Esophagus squamous epithelium (tissue), 5 donors: ENCODE results near the gene DGKB. TPM values are rescaled to one million over a fixed set of nuclear protein-coding genes. Genes with fewer than 3 reads are reported as not detected.

Experiments used
- DNase-seq: peaks from one replicate; lab custom pipeline; 2025; lab: John Stamatoyannopoulos, UW
- H3K27ac ChIP-seq, 4 donors: fragments of 200-600 bp; sonication (generic); one replicate each; pipeline ENCODE4 v1.5.1; 2016 to 2019; ENCODE audit warnings: mild to moderate bottlenecking in 1 of 4
- H3K27me3 ChIP-seq, 4 donors: fragments of 200-600 bp; sonication (generic); 1 replicate in 3 of 4; 2 replicates in 1 of 4; pipeline versions ENCODE4 v1.5.1 to v1.6.0; 2017 to 2021; ENCODE audit warnings: antibody characterized with exemption in 1 of 4
- H3K36me3 ChIP-seq, 3 donors: fragments of 200-600 bp; sonication (generic); one replicate each; pipeline ENCODE4 v1.5.1; 2016 to 2019
- H3K4me1 ChIP-seq, 3 donors: fragments of 200-600 bp; sonication (generic); one replicate each; pipeline ENCODE4 v1.5.1; 2017 to 2019
- H3K4me3 ChIP-seq, 4 donors: fragments of 200-600 bp; sonication (generic); 1 replicate in 3 of 4; 2 replicates in 1 of 4; pipeline ENCODE4 v1.5.1; 2016 to 2019; ENCODE audit warnings: mild to moderate bottlenecking in 2 of 4, moderate library complexity in 1 of 4
- H3K9me3 ChIP-seq, 3 donors: fragments of 200-600 bp; sonication (generic); one replicate each; pipeline ENCODE4 v1.5.1; 2016 to 2019
- CTCF ChIP-seq, 6 experiments: fragments of 450-650 bp in 4 of 6; fragments of 200-600 bp in 2 of 6; sonication (generic) in 2 of 6; IDR thresholded peaks; one replicate each; pipeline ENCODE4 v1.5.1; 2016 to 2019; ENCODE audit warnings: antibody characterized with exemption in 6 of 6, mild to moderate bottlenecking in 4 of 6, moderate library complexity in 4 of 6
- POLR2A ChIP-seq, 4 donors: fragments of 450-650 bp; IDR thresholded peaks; one replicate each; pipeline ENCODE4 v1.6.1; 2017; ENCODE audit warnings: antibody characterized with exemption in 4 of 4, mild to moderate bottlenecking in 4 of 4, moderate library complexity in 3 of 4
- WGBS, 2 donors: methylation state at CpG; one replicate each; pipeline ENCODE4 v1.1.5; 2018; 5-methylcytosine and 5-hydroxymethylcytosine counted together
- intact Hi-C: fragments of 100-400 bp; cut with DNase I; formaldehyde crosslinking; loops from one replicate; pipeline ENCODE4 v1.15.0; 2022
- total RNA-seq, 4 donors: library from RNA; depleted of rRNA; stranded (reverse); fragments of >200 nt; gene quantifications; one replicate each; pipeline ENCODE4 v1.1.0, GENCODE V29; 2016
- donor health status: DM: yes; HTN: yes; CAD: no.

DGKB gene
- total RNA-seq, 4 donors from 2014 or later = 0.09 to 1.1 (median 0.23) TPM; not detected in 1

DNA sequence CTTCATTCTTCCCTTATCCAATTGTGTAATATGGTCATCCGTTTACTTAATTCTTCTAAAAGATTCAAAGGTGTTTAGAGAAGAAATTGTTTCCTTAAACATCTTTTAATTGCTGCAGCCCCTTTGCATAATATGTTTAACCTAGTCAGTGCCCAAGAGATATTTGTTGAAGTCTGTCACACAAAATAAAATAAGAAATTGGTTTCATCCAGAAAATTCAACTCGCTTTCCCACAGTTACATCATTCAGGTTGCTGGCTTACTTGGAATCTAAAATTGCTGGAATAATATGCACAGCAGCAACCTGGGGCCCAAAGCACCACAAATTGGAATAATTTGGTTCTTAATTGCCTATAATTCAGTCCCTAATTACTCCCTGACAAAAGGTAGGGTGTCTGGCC is 758.0 kb downstream of the DGKB start:
- WGBS, 2 donors = 84 to 93% methylated on average over 2 of the region's 2 CpGs

DNA sequence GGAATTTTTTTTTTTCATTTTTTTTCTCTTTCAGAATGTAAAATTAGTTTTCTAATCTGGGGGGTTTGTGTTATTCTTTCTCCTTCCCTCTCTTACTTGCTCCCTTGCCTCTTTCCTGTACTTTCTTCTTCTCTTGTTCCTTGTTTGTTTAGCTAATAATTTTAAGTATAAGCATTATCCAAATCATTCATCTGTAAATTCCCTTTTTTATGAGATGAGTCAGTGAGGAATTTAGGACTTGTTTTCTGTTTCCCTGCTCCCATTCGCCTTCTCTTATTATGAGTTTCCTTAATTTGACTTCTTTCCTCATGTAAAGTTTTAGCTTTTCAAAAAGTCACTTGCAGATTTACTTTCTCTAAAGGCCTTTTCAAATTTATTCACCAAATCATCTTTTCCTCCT is 758.4 kb downstream of the DGKB start:
- 69 to 86% methylated on average over 1 of the region's 1 CpG for WGBS, 2 donors
- Histone ChIP-seq H3K4me3 (no peak overlapping the region), H3K4me1 (no peaks in the 10 kb centered on the region), H3K27me3 (no peaks in the 10 kb centered on the region), H3K9me3 (no peaks in the 10 kb centered on the region), H3K27ac (no peak overlapping the region), H3K36me3 (no peaks in the 10 kb centered on the region)
- DNase-seq = no peak
- TF ChIP-seq CTCF (IDR thresholded peaks at IDR 0.05) = no peak
- TF ChIP-seq POLR2A (IDR thresholded peaks at IDR 0.05) = no peak
- intact Hi-C loops = no loop called here

More for the DNA sequence above, 758.0 kb downstream of the DGKB start:
- intact Hi-C loops = no loop called here
- H3K4me1 ChIP-seq = no peaks in the 10 kb centered on the region
- no peak for DNase-seq
- no peak overlapping the region for H3K4me3 ChIP-seq
- no peaks in the 10 kb centered on the region for H3K27me3 ChIP-seq
- H3K27ac ChIP-seq = no peak overlapping the region
- no peaks in the 10 kb centered on the region for H3K9me3 ChIP-seq
- TF ChIP-seq CTCF (IDR thresholded peaks at IDR 0.05) (no peak), POLR2A (IDR thresholded peaks at IDR 0.05) (no peak)
- no peaks in the 10 kb centered on the region for H3K36me3 ChIP-seq

GRCh38 chr7:14137676-14138075 is 764.9 kb downstream of the DGKB start:
- WGBS, 2 donors = 39 to 65% methylated on average over 2 of the region's 2 CpGs
- no peaks in the 10 kb centered on the region for H3K27me3 ChIP-seq
- no peaks in the 10 kb centered on the region for H3K36me3 ChIP-seq
- intact Hi-C loops = no loop called here
- H3K27ac ChIP-seq = no peak overlapping the region
- no peak for DNase-seq
- no peaks in the 10 kb centered on the region for H3K4me1 ChIP-seq
- H3K9me3 ChIP-seq = no peaks in the 10 kb centered on the region
- H3K4me3 ChIP-seq = no peak overlapping the region
- TF ChIP-seq POLR2A (IDR thresholded peaks at IDR 0.05) = no peak
- TF ChIP-seq CTCF (IDR thresholded peaks at IDR 0.05) = no peak

DNA sequence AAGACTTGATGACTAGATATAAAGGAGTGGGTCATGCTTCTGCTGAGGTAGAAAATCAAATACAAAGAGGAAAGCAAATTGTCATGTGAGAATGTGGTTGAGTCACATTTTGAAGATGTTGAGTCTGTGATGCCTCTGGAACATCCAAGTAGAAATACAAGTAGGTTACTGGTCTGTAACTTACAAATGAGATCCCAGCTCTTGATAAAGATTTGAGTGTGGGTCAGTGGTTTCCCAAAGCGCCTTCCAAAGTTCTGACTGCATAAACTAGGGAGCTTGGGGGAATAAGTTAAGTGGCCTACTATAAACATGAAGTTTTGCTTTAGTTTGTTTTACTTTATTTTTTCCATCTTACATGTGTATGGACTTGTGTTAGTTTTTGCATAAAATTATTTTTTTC is 768.8 kb downstream of the DGKB start:
- Histone ChIP-seq H3K27me3 (no peaks in the 10 kb centered on the region), H3K4me3 (no peak overlapping the region), H3K9me3 (no peaks in the 10 kb centered on the region), H3K27ac (no peak overlapping the region), H3K4me1 (no peaks in the 10 kb centered on the region), H3K36me3 (no peaks in the 10 kb centered on the region)
- 73 to 76% methylated on average over 1 of the region's 1 CpG for WGBS, 2 donors
- no peak for DNase-seq
- intact Hi-C loops = no loop called here
- TF ChIP-seq CTCF (IDR thresholded peaks at IDR 0.05) (no peak), POLR2A (IDR thresholded peaks at IDR 0.05) (no peak)

GRCh38 chr7:14125998-14126397 is 776.6 kb downstream of the DGKB start:
- intact Hi-C loops = no loop called here
- 82 to 85% methylated on average over 3 of the region's 3 CpGs for WGBS, 2 donors
- H3K27me3 ChIP-seq = no peaks in the 10 kb centered on the region
- TF ChIP-seq POLR2A (IDR thresholded peaks at IDR 0.05) = no peak
- no peak for TF ChIP-seq CTCF (IDR thresholded peaks at IDR 0.05)
- DNase-seq = no peak
- H3K27ac ChIP-seq = no peak overlapping the region
- H3K4me3 ChIP-seq = no peak overlapping the region
- H3K36me3 ChIP-seq = no peaks in the 10 kb centered on the region
- no peaks in the 10 kb centered on the region for H3K9me3 ChIP-seq
- no peaks in the 10 kb centered on the region for H3K4me1 ChIP-seq
